Stimulated activated CD4-positive, alpha-beta T cell treated with anti-CD3 and anti-CD28 coated beads, TNF-alpha, amount 100 ng/mL, for 1 hour (primary cell): ENCODE measurements around the gene ARHGAP26.

Experiments used
- DNase-seq, 3 donors: peaks; one replicate each; pipeline ENCODE4 v3.0.0-alpha.2; 2020; ENCODE audit warnings: low read depth in 3 of 3, low spot score in 1 of 3

ARHGAP26 gene

GRCh38 chr5:142808878-142809598 lies 38.9 kb downstream of the ARHGAP26 start:
- DNase-seq, result no peak

GRCh38 chr5:142810081-142810480 lies 39.9 kb downstream of the ARHGAP26 start:
- DNase-seq, result no peak

- DNase-seq, result no peak
Observed at GRCh38 chr5:142810743-142811290, 40.6 kb downstream of the ARHGAP26 start.

GRCh38 chr5:142811866-142812557 lies 41.8 kb downstream of the ARHGAP26 start:
- no peak for DNase-seq

- no peak for DNase-seq
Observed at GRCh38 chr5:142813220-142813619, 43.0 kb downstream of the ARHGAP26 start.

GRCh38 chr5:142814122-142814521 lies 43.9 kb downstream of the ARHGAP26 start:
- no peak for DNase-seq

- no peak for DNase-seq
Observed at GRCh38 chr5:142815469-142815868, 45.3 kb downstream of the ARHGAP26 start.

- no peak for DNase-seq
Observed at GRCh38 chr5:142816531-142817430, 46.6 kb downstream of the ARHGAP26 start.

- DNase-seq, result no peak
Observed at GRCh38 chr5:142817949-142818431, 47.8 kb downstream of the ARHGAP26 start.

- DNase-seq, result no peak
Observed at GRCh38 chr5:142819292-142819691, 49.1 kb downstream of the ARHGAP26 start.

- DNase-seq, result no peak
Observed at GRCh38 chr5:142819825-142820224, 49.6 kb downstream of the ARHGAP26 start.

GRCh38 chr5:142820447-142820846 lies 50.3 kb downstream of the ARHGAP26 start:
- DNase-seq, result no peak

GRCh38 chr5:142821034-142821732 lies 51.0 kb downstream of the ARHGAP26 start:
- DNase-seq, result no peak

GRCh38 chr5:142821733-142822487 lies 51.7 kb downstream of the ARHGAP26 start:
- DNase-seq, result no peak

- no peak for DNase-seq
Observed at GRCh38 chr5:142823126-142823525, 52.9 kb downstream of the ARHGAP26 start.

GRCh38 chr5:142823806-142824205 lies 53.6 kb downstream of the ARHGAP26 start:
- no peak for DNase-seq

- DNase-seq, result no peak
Observed at GRCh38 chr5:142824391-142824790, 54.2 kb downstream of the ARHGAP26 start.

GRCh38 chr5:142825378-142826089 lies 55.4 kb downstream of the ARHGAP26 start:
- DNase-seq, result no peak

- no peak for DNase-seq
Observed at GRCh38 chr5:142826093-142826492, 55.9 kb downstream of the ARHGAP26 start.
